GM15510 (cell line): ENCODE data around the gene TMEM61.

Experiments used
- POLR2A ChIP-seq: IDR thresholded peaks from 3 replicates; pipeline ENCODE4 v1.6.1; 2011; ENCODE audit warnings: borderline replicate concordance; ENCODE audit not compliant: insufficient read length; ENCODE audit errors: extremely low read depth

Gene TMEM61

DNA sequence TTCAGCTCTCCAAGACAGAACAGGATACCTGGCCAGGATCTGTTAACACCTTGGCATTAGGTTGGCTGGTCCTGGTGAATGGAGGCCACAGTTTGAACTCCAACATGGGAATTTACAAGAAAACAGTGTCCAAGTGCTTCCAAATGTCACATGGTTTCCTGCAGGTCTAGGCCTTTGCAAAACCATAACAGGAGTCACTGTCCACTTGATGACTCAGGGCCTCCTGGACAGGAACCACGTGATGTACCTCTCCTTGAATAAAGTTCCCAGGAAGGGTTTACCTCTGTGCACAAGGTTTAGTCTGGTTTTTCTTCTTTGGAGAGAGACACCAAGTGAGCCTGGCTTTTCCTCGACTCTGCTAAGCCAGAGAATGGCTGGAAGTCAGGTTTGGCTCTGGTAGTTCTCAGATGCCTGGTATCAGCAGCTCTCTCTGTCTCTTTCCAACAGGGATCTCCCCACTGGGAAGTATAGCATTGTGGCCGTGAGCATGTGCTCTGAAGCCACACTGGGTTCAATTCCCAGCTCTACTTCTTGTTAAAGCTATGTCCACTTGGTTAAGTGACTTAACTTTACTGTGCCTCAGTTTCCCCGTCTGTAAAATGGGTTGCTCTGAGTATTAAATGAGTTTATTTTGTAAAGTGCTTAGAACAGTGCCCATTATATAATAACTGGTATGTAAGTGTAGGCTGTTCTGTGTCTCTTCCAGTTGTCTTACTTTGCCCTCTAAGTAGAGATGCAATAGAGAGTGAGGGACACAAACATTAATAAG, 27.3 kb upstream of the TMEM61 start:
- no peak for TF ChIP-seq POLR2A

DNA sequence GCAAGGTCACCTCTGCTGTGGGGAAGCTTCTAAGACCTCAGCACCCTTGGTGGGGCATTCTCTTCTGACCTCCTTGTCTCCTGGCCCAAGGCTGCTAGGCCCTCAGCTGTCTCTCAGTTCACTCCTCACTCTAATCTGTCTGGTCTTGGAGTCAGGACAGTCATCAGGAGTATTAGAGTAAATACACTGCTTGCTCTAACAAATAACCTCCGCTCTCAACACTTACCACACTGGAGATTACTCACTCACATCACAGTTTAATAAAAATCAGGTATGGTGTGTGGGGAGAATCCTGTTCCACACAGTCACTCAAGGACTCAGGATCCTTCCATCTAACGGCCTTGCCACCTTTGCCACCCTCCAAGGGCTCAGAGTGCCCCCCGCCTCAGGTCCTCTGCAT, 26.6 kb upstream of the TMEM61 start:
- no peak for TF ChIP-seq POLR2A

DNA sequence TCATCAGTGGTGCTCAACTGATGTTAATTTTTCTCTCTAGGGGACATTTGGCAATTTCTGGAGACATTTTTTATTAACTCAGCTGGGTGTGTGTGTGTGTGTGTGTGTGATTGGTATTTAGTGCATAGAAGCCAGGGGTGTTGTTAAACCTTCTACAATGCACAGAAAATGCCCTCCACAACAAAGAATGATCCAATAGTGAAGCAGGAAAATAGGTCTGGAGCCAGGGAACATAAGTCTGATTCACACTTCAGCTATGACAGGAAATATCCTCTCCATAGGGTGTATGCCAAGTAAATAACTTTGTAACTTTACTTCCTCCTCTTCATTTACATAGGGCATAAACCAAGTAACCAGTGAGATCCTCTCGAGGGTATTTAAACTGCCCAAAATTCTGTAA, 25.1 kb upstream of the TMEM61 start:
- TF ChIP-seq POLR2A, result no peak

DNA sequence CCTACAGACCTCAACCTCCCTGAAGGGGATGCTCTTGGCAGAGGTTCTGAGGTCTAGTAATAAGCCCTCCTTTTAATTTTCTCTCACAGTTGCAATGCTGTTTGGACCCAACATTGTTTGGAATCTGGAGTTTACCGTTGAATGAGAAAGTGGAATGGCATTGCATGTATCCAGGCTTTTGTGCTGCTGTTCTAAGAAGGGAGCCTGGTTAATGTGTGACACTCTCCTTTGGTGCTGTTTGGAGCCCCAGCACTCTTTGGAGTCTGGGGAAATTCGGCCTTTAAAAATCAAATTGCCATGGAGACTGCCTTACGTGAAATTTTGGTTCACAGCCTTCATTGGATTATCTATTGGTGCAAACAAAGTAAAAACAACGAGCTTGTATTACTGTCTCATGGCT, 23.7 kb upstream of the TMEM61 start:
- TF ChIP-seq POLR2A, result no peak

DNA sequence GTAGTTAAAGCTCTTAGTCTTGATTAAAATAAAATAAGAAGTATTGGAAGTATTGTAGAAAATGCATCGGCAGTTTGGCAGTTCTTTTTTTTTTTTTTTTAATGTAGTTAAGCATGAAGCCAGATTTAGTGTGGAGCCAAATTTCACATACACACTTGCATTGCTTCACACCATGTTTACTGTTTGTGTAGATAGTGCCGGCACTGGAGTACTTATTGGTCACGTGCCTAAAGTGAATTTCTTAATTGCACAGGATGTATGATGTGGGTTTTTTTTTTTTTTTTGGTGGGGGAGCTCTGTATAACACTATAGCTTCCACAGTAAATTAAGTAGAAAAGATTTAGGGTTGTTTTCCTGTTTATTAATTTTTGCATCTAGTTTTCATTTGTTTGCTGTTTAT, 21.2 kb upstream of the TMEM61 start:
- no peak for TF ChIP-seq POLR2A

DNA sequence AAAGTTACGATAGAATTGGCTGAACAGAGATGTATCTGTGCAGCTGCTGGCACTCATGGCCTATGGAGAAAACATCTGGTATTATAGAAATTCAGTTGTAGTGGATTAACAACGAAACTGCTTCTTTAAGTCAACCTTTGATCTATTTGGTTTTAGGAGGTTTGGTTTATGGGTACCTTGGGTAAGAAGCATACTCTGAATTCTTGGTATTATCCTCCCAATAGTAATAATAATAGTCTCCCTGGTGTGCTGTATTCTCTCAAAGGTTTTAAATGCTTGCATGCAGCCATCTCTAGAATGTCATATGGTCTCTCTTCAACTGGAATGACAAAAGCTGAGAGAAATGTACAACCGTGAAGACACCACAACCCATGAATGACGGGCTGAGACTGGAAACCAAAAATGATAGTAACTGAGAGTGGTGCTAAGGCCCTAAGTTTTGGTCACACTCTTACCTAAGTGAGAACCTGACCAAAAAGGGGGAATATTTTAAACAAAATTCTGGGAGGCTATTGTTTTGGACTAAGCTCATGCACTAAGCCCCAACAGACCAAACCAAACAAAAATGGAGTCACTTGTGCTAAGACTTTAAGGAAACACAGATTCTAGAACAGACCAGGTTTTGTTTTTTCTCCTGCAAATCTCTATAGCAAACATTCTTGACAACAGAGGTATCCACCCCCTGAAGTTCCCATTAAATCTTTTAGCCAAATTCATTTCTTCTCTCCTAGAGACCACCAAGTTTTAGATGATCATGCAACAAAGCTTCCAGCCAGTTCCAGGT, 17.6 kb upstream of the TMEM61 start:
- no peak for TF ChIP-seq POLR2A

DNA sequence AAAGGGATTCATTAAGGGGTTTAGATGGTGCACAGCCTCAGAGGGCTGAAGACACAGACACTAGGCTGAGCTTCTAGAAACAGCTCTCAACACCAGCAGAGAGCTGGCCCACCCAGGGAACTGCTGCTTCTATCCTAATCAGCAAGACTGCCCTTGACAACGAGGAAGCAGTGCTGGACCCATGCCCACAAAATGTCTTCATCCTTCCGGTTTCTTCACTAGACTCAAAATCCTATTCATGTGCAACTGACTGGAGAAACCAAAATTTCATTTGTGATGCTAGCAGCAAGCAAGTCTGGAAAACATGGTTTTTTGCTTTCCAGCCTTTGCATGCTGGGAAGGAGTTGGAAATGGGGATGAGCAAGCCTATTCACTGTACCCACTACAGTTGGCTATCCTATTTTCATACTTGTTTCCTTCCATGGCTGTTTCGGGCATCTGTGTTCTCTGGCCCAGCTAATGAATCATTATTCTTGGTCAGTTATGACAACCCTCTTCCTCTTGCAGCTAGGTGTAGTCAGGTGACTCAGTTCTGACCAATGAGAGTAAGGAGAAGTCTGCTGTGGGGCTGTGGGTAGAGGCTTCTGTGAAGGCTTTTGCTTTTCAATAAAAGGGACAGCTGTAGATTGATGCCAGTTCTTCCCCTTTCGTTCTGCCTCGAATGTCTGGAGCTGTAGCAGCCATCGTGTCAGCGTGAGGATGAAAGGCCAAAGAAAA, 14.6 kb upstream of the TMEM61 start:
- TF ChIP-seq POLR2A, result no peak

DNA sequence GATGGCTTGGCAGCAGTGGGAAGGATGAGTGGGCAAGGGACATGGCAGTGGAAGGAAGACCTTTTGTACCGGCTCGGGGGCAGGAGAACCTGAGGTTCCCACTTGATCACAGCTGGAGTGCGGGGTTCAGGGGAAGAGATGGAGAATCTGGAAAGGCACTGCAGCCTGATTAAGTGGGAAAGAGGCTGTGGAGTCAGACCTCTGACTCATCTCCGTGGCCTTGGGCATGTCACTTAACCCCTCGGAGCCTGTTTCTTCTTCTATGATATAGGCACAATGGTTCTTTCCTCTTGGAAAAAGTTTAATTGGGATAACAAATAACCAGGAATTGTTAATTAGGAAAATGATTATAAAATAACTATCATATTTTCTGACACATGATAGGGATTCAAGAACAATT, 13.1 kb upstream of the TMEM61 start:
- TF ChIP-seq POLR2A, result no peak

DNA sequence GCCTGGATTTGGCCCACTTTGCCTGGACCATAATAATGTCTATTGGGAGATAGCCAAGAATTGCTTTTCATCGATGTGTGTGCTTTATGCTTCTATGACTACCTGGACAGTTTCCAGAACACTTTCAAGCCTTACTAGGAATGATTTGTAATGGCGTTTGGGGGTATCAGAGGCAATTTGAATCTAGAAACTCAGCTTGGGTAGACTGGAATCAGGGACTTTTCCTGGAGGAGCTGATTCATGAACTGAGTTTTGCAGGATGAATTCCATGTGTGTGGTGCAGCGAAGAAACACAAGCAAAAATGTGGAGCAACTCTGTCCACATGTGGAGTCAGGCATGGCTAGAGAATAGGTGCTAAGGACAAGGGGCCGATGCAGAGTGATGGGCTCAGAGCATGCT, 11.9 kb upstream of the TMEM61 start:
- no peak for TF ChIP-seq POLR2A

DNA sequence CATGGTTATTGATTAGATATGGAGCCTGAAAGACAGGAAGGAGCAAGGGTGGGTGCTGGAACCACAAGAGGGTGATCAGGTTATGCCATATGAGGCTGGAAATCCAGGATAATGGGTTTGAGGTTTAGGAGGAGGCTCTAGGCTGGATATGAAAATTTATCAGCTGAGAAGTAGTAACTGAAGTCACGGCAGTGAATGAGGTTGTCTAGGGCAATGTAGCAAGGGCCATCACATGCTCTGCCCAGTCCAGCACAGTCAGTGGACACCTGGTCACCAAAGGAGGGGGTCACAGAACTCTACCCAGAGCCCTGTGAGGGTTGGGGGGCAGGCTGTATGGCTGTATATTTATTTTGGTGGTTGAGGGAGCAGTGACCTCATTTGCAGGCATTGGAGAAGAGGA, 10.5 kb upstream of the TMEM61 start:
- no peak for TF ChIP-seq POLR2A

DNA sequence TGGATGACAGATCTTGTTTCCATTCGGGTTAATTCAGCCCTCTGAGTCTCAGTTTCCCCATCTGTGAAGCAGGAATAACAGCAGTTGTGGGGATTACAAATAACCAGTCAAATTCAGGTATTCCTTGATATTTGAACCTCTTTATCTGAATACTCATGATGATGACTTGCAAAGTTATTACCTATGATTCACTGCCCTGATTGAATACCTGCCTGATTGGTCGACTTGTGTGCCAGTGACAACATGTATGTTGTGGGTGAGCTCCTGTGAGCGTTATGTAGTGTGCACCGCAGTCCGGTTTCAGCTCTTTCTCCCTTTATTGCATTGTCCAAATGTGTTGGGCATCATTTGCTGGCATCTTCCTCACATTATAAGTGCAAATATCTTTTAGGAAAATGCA, 9.5 kb upstream of the TMEM61 start:
- TF ChIP-seq POLR2A, result no peak

DNA sequence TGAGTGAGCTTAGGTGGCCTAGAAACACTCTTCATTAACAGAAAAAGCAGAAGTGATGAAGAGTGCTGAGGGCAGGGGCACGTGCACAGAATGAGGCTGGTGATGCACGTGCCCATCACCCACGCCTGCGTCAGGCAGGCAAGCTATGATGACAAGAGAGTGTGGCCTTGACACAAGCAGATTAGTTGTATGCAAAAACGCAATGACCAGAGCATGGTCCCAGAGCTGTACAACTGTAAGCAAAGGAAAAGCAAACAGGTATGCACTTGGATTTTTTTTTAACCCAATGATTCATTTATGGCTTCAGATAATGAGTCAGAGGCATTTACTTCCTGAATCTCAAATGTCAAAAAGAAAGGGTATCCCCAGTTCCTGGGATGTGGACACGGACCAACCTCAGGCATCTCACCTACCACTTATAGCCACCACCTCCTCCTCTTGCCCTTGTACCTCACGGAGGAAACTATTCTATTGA, 9.1 kb upstream of the TMEM61 start:
- TF ChIP-seq POLR2A, result no peak

DNA sequence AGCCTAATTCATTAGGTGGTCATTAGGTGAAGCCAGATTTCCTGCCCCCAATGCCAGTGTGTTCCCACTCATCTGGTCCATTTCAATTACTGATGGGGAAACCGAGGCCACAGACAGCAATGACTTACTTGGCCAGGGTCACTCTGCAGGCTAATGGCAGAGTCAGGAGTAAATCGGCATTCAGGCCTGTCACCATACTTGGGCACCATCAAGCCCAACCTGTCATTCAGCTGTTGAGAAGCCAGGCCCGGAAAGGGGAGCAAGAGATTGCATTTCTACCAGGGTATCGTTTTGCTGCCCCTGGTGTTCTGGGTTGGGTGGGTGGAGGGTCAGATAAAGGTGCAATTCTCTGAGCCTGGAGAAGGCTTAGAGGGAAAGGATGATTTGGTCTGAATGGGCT, 8.0 kb upstream of the TMEM61 start:
- TF ChIP-seq POLR2A, result no peak

DNA sequence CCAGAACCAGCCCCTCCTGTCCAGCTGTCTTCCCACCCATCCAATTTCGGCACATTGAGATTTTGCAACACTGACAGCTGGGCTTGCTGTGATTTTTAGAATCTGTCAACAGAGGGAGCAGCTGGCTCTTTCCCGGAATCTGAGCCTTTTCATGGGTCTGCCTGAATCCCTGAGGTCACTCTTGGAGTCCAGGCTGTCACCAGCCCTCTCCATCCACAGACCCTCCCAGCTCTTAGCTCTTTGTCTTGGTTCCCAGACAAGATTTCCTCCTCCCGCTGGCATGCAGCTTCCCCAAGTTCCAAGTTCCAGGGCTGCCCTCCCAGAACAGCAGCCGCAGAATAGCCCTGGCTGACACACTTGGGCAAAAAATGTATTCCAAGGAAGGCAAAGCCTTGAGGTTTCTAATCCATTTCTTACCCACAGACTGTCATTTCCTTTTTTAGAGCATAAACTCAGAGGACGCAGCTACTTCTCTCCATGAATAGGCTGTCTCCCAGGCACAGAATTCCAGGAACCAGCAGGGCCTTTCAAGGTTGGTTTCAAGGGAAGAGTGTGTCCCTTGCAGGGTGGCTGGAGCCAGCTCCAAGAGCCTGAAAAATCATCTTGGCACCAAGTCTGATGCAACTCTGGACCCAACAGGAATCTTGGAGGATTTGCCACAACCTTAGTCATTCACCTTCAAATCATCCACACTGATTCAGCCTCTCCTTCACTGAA, 7.1 kb upstream of the TMEM61 start:
- no peak for TF ChIP-seq POLR2A
